Measurements from ENCODE around the gene TRIM41.

Gene TRIM41

GRCh38 chr5:181204113-181204825, 18.8 kb upstream of the TRIM41 start:
- Histone ChIP-seq H3K4me1 (ENCODE audit: control insufficient read depth, insufficient read depth, low read length) (no peaks in the 10 kb centered on the region), H3K9me3 (ENCODE audit: control insufficient read depth, insufficient read depth, low read depth, low read length) (no peaks in the 10 kb centered on the region), H3K4me3 (ENCODE audit: low read depth, low read length) (peak overlapping the region; percentile 46), H3K36me3 (ENCODE audit: control insufficient read depth in 2 of 2, insufficient read depth in 1 of 2, low read length in 2 of 2) (no peaks in the 10 kb centered on the region), H3K27ac (ENCODE audit: extremely low read depth, low read depth, low read length) (peak overlapping the region; percentile 24; the same call in 1 of the 2 replicates)
- POLR2A ChIA-PET: interaction anchor here (1.0 to 5.5 kb wide), 3 partner anchors 12 to 31 kb away, joined by 3 to 86 read pairs (median 6); partner anchors contain the start of gene TRIM41
- CTCF ChIA-PET: interaction anchor here (3.6 kb wide), 1 partner anchor 13 kb away, joined by 12 read pairs; no protein-coding TSS in a partner anchor
- no peak for TF ChIP-seq ZNF48 (tag by site-specific recombination; IDR thresholded peaks at IDR 0.05)
- no peak for TF ChIP-seq SALL2 (tag by site-specific recombination; IDR thresholded peaks at IDR 0.05; ENCODE audit: borderline replicate concordance)
- TF ChIP-seq ZNF488 (tag by site-specific recombination; IDR thresholded peaks at IDR 0.05): no peak
- TF ChIP-seq ZNF341 (tag by site-specific recombination; IDR thresholded peaks at IDR 0.05; ENCODE audit: low read depth): peak; percentile 98
- no peak for TF ChIP-seq ZNF555 (tag by site-specific recombination; conservative IDR thresholded peaks at IDR 0.05)
- TF ChIP-seq ZNF518A (tag by site-specific recombination; conservative IDR thresholded peaks at IDR 0.05; ENCODE audit: low read depth): no peak
- TF ChIP-seq ZNF391 (tag by site-specific recombination; IDR thresholded peaks at IDR 0.05; ENCODE audit: borderline replicate concordance, low read depth): no peak; the same call in 1 of the 2 replicates
- TF ChIP-seq ZNF138 (tag by site-specific recombination; IDR thresholded peaks at IDR 0.05; ENCODE audit: borderline replicate concordance): no peak
- no peak for TF ChIP-seq ZNF174 (tag by site-specific recombination; IDR thresholded peaks at IDR 0.05)
- no peak for TF ChIP-seq ZNF26 (tag by site-specific recombination; IDR thresholded peaks at IDR 0.05)
- peak; percentile 55 for TF ChIP-seq GLIS1 (tag by site-specific recombination; IDR thresholded peaks at IDR 0.05)
- no peak for TF ChIP-seq ZSCAN4 (tag by site-specific recombination; IDR thresholded peaks at IDR 0.05)
- no peak for TF ChIP-seq TCF7L2 (IDR thresholded peaks at IDR 0.05; ENCODE audit: borderline replicate concordance, low read depth, low read length)
- no peak for TF ChIP-seq ZNF610 (tag by site-specific recombination; IDR thresholded peaks at IDR 0.05; ENCODE audit: borderline replicate concordance)
- TF ChIP-seq ZNF311 (tag by site-specific recombination; IDR thresholded peaks at IDR 0.05; ENCODE audit: borderline replicate concordance): no peak
- no peak for TF ChIP-seq ZNF155 (tag by site-specific recombination; IDR thresholded peaks at IDR 0.05)
- TF ChIP-seq SP3 (tag by site-specific recombination; IDR thresholded peaks at IDR 0.05): 0 out of 2 replicates have a peak, but pooled peaks have one; percentile 15
- no peak for TF ChIP-seq ZNF239 (tag by site-specific recombination; IDR thresholded peaks at IDR 0.05)
- no peak for TF ChIP-seq PRDM6 (tag by site-specific recombination; IDR thresholded peaks at IDR 0.05)
- TF ChIP-seq ZNF626 (tag by site-specific recombination; IDR thresholded peaks at IDR 0.05): no peak
- TF ChIP-seq ZNF596 (tag by site-specific recombination; IDR thresholded peaks at IDR 0.05): no peak
- TF ChIP-seq ATF2 (tag by site-specific recombination; IDR thresholded peaks at IDR 0.05; ENCODE audit: low read depth): no peak
- no peak for TF ChIP-seq BCL11B (tag by site-specific recombination; IDR thresholded peaks at IDR 0.05; ENCODE audit: low read depth)
